Spleen (tissue), 7 donors: ENCODE data around the gene PLEKHA5.

ENCODE experiments used
- POLR2A ChIP-seq, 3 donors: fragments of 450-650 bp; IDR thresholded peaks; one replicate each; pipeline ENCODE4 v1.5.1; 2017; ENCODE audit warnings: antibody characterized with exemption in 3 of 3, mild to moderate bottlenecking in 1 of 3
- POLR2AphosphoS5 ChIP-seq, 3 donors: sonication (generic); formaldehyde crosslinking; IDR thresholded peaks; one replicate each; pipeline ENCODE4 v1.5.1; 2017; ENCODE audit warnings: antibody characterized with exemption in 3 of 3
- TF ChIP-seq, protein P1 (sequence below), 11 experiments: fragments of 200-600 bp in 7 of 11; fragments of 450-650 bp in 4 of 11; sonication (generic) in 4 of 11; IDR thresholded peaks in 8 of 11; conservative IDR thresholded peaks in 3 of 11; 1 replicate in 7 of 11; 2 replicates in 4 of 11; pipeline versions ENCODE4 v1.4.0 to v1.8.0; 2016 to 2021; ENCODE audit warnings: antibody characterized with exemption in 11 of 11, inconsistent platforms in 4 of 11, mild to moderate bottlenecking in 1 of 11
- donor health status: DM: no; HTN: no; CAD: no; lungs with moderate emphysema.
- donor health status: DM: no; HTN: no; CAD: no.
- donor health status: DM: no; HTN: no; CAD: no.

DNA sequence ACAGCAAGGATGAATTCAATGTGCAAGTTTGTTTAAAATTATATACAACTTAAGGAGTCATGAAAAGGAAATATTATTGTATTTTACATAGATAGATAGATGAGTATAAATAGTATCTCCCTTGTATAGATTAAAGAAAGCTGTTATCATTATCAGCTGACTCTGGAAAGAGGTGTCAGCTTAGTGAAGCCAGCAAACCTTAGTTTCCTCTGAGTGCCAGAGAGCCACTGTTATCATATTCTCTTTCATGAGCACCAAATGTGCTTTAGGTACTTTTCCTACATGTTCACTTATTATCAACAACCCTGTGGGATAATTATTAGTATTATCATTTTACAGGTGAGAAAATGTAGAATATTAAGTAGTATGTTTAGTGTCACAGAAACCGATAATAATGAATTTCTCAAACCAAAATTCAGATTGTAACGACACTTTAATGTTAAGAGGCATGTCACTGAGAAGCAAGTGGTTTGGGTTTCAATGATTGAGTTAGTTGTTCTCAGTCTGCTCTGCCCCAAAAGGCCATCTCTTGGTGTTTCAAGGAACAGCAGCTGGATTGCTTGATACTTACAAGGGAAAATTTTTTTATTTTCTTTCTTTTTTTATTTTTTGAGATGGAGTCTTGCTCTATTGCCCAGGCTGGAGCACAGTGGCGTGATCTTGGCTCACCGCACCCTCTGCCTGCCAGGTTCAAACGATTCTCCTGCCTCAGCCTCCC lies 53.7 kb downstream of the PLEKHA5 start:
- TF ChIP-seq, protein P1, sequence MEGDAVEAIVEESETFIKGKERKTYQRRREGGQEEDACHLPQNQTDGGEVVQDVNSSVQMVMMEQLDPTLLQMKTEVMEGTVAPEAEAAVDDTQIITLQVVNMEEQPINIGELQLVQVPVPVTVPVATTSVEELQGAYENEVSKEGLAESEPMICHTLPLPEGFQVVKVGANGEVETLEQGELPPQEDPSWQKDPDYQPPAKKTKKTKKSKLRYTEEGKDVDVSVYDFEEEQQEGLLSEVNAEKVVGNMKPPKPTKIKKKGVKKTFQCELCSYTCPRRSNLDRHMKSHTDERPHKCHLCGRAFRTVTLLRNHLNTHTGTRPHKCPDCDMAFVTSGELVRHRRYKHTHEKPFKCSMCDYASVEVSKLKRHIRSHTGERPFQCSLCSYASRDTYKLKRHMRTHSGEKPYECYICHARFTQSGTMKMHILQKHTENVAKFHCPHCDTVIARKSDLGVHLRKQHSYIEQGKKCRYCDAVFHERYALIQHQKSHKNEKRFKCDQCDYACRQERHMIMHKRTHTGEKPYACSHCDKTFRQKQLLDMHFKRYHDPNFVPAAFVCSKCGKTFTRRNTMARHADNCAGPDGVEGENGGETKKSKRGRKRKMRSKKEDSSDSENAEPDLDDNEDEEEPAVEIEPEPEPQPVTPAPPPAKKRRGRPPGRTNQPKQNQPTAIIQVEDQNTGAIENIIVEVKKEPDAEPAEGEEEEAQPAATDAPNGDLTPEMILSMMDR (IDR thresholded peaks at IDR 0.05 in 8 of 11, conservative IDR thresholded peaks at IDR 0.05 in 3 of 11): no peak
- TF ChIP-seq POLR2A (IDR thresholded peaks at IDR 0.05): no peak
- no peak for TF ChIP-seq POLR2AphosphoS5 (IDR thresholded peaks at IDR 0.05)
